HG02678 (cell line): Measurements from ENCODE around the gene TBCD.
A peak's percentile ranks its signal among the peaks of the same experiment; 100 is the strongest.

ENCODE experiments used
- ATAC-seq: cut with Tn5 transposase; IDR thresholded peaks from one replicate; pipeline ENCODE4 v1.9.1; 2021; ENCODE audit warnings: mild to moderate bottlenecking, moderate library complexity; ENCODE audit not compliant: unreplicated experiment

The TBCD gene

DNA sequence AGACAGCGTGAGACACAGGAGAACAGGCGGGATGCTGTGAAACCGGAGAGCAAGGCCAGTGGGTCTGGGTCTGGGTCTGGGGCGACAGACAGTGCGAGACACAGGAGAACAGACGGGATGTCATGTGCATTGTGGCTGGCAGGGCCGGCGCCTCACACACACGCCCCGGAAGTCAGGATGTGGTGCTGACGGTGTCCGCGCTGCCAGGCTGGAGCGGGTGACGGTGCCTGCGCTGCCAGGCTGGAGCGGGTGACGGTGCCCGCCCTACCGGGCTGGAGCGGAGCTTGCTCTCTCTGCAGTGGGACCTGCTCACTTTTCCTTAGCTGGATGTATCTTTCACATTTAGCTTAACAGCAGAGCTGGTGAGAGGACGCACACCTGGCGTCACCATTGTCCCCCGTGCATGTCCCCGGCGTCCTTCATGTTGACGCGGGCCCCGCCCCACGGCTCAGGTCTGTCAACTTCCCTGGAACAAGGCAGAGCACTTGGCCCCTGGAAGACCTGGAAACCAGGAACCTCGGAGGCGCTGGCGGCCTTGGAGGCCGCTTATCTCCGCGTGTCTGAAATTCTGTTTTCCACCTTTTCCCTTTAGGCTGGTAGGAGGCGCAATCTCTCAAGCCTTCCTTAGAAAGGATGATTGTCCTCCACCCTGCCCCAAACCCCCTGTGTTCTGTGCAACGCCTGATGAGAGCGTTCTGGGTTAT lies 131.0 kb downstream of the TBCD start:
- ATAC-seq, result no peak

DNA sequence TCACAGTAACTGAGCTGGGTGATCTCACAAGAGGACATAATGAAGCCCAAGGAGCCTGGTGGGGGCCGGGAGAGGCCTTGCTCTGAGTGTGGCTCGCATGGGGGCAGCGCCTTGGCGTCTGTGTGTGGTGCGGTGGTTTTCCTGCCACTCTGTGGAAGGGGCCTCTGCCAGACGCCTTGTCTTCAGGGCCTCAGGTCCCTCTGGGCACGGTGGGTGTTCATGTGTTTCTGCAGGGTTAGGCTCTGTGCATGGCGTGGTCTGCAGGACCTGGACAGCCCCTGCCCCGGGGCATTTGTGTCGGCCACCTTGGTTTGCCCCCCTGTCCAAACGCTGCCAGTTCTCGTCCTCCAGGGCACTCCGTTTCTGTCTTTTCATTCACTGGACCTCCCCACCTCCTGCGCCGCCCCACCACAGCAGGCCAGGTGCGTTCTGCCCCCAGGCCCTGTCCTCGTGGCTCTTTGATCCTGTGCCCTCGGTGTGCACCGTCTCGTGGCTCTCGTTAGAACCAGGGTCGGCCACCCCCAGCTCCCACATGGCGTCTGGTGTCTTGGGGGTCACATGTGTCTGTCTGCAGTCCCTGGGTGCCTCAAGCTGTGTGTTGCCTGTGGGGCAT lies 131.7 kb downstream of the TBCD start:
- no peak for ATAC-seq

DNA sequence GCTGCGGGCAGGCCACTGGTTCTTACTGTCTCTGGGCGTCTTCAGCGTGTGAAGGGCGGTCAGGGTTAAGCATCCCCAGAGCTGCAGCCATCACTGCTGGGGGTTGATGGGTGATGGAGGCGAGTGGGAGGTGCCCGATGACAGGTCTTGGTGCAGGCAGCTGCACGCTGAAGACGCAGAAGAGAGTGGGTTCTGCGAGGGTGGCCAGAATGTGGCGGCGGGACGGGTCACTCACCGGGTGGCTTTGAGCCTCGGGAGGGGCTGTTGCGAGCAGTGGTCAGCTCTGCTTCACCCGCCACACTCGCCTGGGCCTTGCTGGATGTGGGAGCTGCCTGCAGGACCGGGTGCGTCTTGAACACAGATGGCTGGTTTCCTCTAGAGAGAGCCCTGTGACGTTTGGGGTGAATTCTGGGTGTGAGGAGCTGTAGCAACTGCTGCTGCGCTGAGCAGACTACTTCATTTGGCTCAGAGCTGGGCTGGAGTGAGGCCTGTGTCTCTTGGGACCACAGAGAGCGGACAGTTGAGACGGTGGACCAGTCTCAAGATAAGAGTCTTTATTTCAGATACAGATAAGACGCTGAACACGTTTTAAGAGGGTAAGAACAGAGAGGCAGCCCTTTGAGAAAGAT lies 132.6 kb downstream of the TBCD start:
- ATAC-seq, result no peak

DNA sequence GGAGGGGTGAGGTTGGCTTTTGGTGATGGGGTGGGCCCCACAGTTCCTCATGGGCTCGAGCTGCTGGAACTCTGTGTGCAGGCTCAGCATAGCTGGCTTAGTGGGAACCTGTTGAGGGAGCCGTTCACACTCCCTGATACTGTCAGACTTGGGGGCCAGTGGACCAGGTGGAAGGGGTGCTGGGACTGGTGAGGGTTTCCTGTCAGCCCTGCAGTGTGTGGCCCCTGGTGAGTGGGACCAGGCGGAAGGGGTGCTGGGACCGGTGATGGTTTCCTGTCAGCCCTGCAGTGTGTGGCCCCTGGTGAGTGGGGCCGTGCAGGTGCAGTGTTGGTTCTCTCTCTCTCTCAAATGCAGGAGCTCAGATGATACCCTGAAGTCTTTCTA lies 133.1 kb downstream of the TBCD start:
- ATAC-seq, result peak; percentile 48

DNA sequence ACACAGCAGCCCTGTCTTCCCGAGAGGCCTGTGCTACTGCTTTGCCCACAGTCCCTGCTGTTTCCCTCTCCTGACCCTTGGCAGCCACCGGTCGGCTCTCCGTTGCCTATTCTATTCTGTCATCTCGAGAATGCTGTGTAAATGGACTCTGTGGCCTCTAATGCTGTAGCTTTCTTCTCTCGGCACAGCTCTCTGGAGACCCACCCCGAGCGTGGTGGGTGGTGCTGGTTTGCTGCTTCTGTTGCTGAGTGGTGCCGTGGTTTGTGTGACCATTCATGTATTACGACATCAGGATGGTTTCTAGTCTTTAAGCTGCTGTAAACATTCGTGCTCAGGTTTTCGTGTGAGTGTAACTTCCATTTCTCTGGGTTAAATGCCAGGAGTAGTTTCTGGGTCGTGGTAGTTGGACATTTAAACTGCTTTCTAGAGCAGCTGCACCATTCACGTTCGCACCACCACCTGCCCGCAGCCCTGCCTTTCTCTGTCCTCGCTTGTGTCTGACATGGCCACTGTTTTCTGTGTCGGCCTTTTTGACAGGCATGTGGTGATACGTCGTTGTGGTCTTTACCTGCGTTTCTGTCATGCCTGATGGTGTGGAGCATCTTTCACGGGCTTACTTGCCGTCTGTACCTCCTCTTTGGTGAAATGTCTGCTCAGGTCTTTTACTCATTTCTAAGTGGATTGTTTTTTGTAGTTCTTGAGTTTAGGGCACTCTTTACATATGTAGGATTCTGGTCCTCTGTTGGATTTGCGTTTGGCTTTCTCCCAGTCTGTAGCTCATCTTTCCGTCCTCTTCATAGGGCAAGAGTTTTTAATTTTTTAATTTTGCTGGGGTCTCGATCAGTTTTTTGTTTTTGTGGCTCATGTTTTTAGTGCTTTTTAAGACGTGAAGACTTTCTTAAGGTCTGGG lies 135.6 kb downstream of the TBCD start:
- ATAC-seq, result no peak

DNA sequence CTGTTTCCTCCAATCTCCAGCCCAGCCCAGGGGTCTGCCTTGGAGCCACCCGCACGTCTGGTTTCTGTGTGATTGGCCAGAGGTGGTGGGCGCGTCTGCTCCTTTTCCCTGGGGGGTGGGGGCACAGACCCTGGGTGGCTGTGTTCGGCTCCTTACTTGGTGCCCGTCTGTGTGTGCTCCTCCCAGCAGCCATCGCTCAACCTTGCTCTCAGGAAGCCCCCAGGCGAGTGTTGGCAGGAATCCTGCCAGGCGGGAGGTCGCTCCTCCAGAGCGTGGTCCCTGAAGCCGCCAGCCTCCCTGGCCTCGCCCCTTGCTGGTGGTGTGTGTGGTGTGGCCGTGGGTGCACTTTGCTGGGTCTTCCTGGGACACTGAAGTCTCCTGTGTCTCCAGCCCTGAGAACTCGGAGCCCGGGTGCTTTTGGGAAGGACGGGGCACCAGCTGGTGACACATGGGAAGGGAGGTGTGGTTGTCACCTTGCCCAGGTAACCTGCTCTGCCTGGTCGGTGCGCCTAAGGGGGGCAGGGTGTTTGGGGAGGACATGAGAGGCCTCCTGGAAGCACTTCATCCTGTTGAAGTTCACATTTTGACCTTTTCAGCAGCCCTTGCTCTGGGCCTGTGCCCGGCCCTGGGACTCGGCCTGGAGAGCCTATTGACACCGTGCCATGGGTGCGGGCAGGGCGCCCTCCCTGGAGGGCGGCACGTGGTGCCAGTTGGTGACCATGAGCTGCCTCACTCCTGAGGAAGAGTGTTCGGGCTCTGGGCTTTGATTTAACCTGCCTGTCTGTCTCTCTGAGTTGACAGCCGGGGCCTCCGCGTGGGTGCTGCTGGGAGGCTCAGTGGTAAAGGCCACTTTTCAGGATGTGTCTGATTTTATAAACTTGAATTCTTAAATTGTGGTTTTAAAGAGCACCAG lies 137.0 kb downstream of the TBCD start:
- no peak for ATAC-seq

DNA sequence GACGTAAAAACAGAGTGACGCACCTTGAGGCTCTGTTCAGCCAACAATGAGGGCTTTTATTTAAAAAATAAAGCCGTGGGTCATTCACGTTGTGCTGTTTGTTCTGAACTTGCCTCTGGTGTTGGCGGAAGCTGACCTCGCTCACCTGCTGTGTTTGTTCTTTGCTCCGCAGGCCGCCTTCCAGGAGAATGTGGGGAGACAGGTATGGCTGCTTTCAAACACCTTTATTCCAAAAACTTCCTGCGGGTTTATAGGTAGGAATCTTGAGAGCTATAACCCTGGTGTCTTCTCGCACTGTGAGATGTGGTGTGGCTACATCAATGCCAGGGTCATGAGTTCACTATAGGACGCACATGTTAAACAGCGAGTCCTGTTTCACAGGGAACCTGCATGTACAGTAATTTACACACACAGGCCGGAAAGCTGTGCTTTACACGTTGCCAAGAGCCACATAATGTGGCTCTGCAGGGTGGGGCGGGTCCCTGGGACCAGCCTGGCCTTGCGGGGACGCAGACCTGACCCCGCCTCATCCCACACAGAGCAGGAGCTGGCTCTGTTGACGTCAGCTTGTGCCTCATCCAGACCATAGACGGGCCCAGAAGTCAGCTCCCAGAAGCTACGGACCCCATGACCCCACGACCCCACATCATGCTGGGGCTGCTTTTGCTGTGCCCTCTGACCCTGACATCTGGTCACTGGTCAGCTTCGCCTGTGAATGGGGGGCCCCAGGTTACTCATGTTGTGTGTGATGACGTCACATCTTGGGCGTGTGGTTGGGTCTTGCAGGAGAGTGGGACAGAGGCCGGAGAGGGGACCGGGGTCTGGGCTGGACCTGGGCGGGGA lies 137.9 kb downstream of the TBCD start:
- ATAC-seq, result no peak

DNA sequence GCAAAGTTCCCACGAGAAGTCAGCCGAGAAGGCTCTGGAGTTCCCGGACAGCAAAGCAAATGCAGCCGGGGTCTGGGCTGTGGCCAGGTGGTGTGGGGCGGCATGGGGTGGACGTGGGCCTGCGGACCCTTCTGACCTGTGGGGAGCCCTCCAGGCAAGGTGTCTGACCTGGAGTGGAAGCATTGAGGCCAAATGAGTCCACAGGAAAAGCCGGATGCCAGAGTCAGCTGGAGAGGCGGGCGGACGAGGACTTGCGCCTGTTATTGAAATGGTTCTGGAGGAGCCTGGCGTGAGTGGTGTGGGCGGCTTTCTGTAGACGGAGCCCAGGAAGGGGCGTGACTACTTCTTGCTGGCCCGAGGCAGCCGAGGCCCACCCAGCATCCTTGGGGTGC lies 138.5 kb downstream of the TBCD start:
- no peak for ATAC-seq

DNA sequence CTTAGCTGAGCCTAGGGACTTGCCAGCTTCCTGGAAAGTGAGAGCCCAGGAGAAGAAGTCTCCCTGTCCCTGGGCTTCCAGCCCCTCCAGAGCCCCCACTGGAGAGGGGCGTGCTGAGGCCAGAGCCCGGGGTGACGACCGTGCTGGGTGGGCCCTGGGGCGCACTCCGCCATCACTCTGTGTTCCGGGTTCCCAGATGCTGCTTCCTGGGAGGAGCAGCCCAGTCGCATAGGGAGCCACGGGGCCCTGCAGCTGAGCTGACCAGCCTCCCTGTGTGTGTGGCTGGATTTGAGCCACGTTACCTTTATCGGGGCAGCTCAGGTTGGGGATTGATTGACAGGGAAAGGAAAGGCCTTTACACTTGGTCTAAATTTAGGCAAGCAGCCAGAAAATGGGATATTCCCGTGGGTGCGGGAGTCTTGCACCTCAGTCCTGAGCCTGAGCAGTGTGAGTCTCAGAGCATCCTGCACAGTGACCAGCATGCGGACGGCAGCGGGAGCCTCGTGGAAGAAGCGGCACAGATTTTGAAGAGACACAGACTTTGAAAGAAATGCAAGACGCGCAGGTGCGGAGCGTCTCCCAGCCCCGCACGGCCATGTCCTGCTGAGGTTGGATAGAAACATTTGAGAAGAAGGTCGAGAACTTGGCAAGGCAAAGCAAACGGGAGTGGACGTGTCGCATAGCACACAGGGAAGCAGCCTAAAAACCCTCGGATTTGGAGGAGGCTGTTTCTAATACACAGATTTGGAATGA lies 139.2 kb downstream of the TBCD start:
- ATAC-seq, result no peak

DNA sequence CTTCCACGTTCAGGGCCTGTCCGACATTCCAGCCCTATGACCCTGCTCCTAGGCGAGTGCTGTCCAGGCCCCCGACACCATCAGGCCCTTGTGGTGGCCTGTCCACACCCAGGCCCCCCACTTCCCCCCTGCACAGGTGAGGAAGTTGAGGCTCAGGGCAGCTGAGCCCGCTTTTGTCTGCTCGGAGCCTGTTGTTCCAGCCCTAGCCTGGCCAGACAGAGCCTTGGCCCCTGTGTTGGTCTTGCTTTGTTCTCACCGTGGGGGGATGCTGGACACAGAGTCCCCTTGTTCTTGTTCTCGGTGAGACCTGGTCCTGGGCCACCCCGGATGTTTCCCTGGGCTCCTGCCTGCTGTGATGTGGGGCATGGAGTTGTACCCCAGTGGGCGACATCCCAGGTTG lies 140.0 kb downstream of the TBCD start:
- ATAC-seq, result no peak

DNA sequence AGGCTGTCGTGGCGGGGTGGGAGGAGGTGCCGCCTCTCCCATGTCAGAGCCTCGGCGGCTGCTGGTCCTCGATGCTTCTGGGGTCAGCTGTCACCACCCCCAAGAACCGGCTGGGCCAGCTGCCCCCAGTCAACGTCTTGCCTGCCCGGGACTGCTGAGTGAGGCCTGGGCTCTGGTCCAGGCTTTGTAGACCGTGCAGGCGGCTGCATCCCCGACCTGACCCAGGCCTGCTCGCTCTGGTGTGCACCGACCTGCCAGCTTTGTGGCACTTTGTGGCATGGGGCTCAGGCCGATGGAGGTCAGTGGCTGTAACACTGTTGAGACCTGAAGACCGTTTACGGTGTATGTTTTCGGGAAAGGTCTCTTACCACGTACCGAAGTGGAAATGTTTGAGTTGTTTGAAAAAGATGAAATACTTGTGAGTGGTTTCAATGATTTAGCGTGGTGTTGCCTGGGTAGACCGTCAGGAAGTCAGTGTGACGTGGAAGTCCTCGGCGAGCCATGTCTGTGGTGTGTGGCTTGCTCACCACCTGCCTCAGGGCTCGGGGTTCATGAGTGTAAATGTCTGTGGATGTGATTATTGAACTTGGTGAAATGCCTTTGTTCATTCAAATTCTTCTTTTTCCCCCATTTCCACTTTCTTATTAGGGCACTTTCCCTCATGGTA lies 141.2 kb downstream of the TBCD start:
- ATAC-seq, result no peak

DNA sequence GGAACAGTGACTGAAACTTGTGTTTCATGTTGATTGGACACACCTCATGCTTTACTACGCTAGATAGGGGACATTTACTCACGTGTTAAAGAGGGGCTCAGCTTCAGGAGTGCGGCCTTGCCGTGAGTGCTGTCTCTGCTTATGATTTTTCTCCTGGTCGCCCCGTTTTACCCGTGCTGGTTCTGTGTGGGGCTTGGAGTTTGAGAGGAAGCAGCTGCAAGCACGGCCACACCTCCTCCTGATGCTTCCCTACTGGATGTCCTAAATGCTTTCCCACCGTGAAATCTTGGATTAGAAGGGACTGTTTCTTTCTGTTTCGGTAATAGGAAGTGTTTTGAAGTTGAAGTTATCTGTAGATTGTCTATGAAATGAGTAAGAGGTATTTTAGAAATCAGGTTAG lies 141.9 kb downstream of the TBCD start:
- no peak for ATAC-seq

DNA sequence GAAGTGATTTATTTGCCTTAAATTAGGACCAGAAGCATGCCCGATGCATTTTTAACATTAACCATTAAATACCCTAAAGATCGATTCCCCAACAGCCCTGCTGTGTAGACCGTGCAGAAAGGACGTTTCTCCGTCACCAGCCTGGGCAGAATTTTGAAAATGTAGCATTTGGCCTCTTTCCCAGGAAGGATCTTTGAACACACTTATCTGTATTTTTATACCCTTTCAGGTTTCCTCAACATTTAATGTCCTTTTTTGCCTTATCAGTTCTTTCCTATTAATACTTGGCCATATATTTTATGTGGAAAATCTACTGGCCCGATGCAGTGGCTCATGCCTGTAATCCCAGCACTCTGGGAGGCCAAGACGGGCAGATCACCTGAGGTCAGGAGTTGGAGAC lies 142.5 kb downstream of the TBCD start:
- ATAC-seq, result no peak

DNA sequence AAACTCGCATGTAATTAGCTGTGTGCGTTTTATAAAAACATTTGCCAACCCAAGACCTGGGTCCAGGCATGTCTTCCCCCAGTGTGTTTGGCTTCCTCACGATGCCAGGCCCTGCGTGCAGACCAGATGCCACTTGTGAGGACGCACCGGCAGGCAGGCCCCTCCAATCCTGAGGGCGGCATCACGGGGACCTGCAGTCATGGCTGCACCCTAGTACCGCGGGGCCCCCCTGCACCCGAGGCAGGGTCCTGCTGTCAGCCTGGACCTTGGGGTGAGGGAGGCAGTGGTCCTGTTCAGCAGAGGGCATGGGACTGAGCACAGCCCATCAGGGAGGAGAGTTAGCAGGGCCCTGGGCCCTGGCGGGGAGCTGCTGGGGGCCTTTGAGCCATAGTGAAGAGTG lies 143.2 kb downstream of the TBCD start:
- ATAC-seq, result no peak

DNA sequence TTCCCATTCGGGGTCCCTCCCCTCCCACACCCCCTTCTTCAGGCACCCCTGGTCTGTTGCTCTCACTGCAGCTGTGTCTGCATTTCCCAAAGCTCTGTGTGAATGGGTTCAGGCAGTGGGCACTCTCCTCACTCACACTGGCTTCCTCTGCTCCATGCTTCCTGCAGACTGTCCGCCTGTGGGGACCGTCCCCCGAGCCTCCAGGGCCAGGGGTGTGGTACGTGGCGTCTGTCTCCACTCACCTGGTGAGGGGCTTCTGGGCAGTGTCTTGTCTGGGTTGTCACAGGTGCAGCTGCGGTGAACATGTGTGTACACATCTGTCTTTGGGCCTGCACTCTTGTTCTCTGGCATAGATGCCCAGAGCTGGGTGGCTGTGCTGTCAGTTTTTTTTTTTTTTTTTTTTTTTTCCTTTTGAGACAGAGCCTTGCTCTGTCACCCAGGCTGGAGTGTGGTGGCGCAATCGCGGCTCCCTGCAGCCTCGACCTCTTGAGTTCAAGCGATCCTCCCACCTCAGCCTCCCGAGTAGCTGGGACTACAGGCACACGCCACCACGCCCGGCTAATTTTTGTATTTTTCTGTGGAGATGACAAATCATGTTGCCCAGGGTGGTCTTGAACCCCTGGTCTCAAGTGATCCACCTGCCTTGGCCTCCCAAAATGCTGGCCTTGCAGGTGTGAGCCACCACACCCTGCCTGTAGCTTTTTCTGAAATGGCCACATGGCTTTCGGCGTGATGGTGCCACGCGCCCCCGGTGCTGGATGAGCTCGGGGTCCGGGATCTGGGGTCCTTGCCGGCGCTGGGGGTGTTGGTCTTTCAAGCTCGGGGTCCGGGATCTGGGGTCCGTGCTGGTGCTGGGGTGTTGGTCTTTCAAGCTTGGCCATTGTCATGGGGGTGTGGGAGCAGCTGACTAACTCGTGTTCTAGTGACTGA lies 144.5 kb downstream of the TBCD start:
- ATAC-seq, result no peak

DNA sequence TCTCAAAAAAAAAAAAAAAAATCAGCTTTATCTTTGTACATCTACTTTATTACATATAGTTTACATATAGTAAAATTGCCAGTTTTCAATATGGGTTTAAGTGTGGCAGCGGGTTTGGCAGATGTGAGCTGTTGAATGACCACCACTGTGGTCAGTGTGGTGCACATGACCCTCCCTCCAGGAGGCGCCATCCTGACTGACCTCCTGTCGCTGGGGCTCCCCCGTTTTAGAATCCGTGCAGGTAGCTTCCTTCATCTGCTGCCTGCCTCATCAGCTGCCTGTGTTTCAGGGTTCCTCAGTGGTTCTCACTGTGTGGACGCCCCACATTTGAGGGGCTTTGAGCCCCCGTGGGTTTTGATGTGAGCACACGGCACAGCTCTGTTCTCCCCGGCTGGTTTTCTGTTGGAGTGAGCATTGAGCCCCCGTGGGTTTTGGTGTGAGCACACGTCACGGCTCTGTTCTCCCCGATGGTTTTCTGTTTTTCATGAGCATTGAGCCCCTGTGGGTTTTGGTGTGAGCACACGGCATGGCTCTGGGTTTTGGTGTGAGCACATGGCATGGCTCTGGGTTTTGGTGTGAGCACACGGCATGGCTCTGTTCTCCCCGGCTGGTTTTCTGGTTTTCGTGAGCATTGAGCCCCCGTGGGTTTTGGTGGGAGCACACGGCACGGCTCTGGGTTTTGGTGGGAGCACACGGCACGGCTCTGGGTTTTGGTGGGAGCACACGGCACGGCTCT lies 145.8 kb downstream of the TBCD start:
- no peak for ATAC-seq
